GM13977 (cell line): ENCODE data around the gene GTF3C1.

Source experiments
- DNase-seq: peaks from one replicate; pipeline ENCODE4 v3.0.0; 2012; ENCODE audit warnings: low spot score
- in situ Hi-C: fragments of 300-500 bp; cut with MboI; formaldehyde crosslinking; loops from one replicate; pipeline ENCODE4 v1.12.0; 2022; ENCODE audit warnings: low sequenced_read_pairs, low pct_unique_long_range_greater_than_20kb, mixed read lengths, inconsistent platforms; ENCODE audit not compliant: unreplicated experiment
- TF ChIP-seq, protein P1 (sequence below): IDR thresholded peaks from 2 replicates; pipeline ENCODE4 v1.5.1; 2012; ENCODE audit warnings: mild to moderate bottlenecking, control low read depth; ENCODE audit not compliant: insufficient read depth; ENCODE audit errors: extremely low read depth, missing control alignments

The GTF3C1 gene

DNA sequence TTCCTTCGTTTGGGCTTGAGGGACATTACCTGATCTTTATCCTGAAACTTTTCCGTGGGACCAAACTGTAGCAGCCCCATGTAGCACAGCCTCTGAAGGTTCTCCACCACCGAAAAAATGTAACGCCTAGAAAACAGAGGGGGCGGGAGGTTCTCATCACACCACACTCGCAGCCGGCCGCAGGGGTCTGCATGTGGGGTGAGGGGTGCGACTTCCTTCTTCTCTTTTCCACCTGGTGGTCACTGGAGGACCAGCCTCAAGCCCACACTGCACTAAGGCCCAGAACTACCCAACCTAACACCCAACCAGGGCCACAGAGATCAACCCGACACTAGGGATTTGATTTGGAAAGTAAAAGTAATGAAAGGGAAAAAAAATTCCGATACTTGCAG lies 57.1 kb downstream of the GTF3C1 start:
- in situ Hi-C loops, result no loop called here
- TF ChIP-seq, protein P1, sequence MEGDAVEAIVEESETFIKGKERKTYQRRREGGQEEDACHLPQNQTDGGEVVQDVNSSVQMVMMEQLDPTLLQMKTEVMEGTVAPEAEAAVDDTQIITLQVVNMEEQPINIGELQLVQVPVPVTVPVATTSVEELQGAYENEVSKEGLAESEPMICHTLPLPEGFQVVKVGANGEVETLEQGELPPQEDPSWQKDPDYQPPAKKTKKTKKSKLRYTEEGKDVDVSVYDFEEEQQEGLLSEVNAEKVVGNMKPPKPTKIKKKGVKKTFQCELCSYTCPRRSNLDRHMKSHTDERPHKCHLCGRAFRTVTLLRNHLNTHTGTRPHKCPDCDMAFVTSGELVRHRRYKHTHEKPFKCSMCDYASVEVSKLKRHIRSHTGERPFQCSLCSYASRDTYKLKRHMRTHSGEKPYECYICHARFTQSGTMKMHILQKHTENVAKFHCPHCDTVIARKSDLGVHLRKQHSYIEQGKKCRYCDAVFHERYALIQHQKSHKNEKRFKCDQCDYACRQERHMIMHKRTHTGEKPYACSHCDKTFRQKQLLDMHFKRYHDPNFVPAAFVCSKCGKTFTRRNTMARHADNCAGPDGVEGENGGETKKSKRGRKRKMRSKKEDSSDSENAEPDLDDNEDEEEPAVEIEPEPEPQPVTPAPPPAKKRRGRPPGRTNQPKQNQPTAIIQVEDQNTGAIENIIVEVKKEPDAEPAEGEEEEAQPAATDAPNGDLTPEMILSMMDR, result no peak
- no peak for DNase-seq

DNA sequence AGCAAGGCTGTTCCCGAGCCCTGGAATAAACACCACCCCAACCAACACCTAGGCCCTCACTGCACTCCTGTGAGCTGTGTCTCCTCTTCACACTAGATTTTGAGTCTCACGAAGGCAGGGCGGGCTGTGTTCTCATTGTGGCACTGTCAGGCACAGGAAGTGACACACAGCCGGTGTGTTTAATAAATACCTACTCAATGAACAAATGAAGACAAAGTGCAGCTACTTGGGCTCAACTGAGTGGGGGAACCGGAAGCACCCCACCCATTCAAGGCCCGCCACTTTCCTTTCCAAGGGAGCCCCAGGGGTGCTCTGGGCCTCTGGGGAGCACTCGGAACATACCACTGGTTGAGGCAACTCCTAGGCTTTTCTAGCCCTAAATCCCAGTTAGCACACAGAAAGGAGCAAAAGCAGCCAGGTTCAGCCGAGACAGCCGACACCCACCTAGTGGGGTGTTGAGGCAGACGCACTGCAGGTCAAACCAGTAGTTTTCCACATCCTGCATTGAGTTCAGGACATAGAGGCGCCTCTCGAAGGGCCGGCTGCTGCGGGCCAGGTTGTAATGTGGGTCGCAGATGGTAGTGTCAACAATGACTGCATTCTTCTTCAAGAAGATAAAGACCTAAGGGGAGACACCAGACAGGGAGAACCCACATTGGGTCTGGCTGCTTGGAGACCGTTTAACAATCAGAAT lies 57.7 kb downstream of the GTF3C1 start:
- TF ChIP-seq, protein P1, result no peak
- in situ Hi-C loops, result no loop called here
- DNase-seq, result no peak

DNA sequence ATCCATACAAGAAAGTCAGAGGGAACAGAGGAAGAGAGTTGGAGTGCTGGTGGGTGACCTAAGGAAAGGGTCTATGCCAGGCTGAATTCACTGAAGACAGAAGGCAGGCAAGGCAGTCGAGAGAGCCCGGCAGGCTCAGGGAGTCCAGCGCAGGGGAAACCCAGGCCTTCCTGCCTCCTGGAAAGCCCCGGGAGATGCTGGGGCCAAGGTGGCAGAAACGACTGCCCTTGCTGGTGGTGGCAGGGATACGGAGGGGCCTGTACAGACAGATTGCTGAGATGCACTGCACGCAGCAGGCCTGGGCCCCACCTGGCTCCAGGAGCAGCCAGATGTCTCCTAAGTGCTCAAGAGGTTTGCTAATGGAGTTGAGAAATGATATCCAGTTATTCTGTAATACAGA lies 59.8 kb downstream of the GTF3C1 start:
- TF ChIP-seq, protein P1, result no peak
- DNase-seq, result no peak
- in situ Hi-C loops, result no loop called here

DNA sequence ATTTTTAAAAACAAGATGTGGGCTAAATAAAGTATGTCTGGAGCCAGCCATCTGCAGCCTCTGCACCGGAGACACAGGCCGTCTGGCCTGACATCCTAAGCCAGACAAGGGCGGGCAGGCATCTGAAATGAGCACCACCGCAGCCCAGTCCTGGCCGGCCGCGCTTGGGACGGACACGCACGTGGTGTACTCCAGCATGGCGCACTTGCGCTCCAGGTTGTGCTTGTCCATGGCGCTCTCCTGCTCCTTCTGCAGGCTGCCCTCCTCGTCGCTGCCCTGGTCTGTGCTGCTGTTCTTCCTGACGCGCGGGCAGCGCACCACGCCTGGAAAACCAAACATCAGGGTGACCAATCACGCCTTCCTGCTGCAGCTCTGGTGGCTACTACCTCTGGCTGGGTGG lies 60.3 kb downstream of the GTF3C1 start:
- TF ChIP-seq, protein P1, result no peak
- DNase-seq, result no peak
- in situ Hi-C loops, result no loop called here

DNA sequence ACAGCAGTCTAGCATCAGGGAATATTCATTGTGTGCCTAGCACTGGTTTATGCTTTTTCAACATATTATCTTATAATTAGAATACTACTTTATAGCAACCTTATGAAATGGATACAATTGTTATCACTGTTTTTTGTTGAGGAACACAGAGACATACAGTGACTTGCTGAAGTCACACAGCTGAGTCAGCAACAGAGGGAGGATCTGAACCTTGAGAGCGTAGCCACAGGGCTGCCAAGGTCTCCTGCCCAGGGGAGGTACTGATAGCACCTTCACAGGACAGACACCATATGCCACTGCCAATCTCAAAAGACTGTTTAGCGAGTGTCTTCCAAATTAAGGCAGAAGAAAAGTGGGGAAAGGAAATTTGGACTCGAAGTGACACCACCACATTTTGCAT lies 63.0 kb downstream of the GTF3C1 start:
- DNase-seq, result no peak
- in situ Hi-C loops, result no loop called here
- TF ChIP-seq, protein P1, result no peak

DNA sequence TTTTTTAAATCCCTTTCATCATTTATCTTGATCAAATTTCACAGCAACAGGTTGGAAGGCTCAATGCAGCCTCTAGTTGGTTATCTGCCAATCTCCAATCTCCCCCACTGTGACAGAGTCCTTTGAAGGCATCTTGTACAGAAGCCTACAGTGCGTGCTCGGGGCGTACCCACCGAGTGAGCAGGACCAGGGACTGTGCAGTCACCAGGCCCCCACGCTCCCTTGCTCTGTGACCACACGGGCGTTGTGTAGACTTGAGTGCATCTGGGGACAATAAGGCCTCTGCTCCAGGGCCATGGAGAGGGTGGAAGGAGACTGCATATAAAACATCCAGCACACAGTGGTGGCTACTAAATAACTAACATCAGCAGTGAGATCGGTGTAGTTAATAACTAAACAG lies 63.4 kb downstream of the GTF3C1 start:
- no peak for DNase-seq
- in situ Hi-C loops, result no loop called here
- TF ChIP-seq, protein P1, result no peak
